Measurements from ENCODE around the gene DNAJC11. TPM values are rescaled to one million over a fixed set of nuclear protein-coding genes. Genes with fewer than 3 reads are reported as not detected.

DNAJC11 gene
- total RNA-seq, 1 experiment from 2014 or later: 75.6 TPM

DNA sequence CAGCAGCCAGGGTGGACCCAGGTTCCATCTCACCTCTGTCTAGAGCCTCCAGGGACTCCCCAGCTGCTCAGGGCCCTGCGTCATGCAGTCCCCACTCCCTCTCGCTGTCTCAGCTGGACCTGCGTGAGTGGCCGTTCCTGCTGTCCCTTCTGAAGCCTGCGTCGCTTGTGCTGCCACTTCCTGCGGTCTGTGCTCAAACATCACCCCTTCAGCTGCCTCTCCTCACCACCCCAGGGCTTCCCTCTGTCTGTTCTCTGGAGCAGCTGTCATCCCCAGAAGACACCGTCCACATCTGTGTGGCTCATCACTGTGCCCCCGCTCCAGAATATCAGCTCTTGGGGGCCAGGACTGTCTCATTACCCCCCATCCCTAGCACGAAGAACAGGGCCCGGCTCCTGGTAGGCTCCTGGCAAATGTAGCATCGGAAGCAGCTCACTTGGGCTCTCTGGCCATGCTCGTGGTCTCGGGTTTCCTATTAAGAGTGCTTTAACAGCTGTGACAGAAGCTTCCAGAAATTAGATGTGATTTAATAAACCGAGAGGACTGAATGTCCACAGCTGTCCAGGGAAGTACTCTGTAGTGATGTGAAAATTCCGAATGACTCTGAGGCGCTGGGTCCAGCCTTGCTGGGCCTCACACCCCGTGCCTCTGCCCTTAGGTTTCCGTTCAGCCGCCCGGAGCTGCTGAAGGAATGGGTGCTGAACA lies 73.6 kb downstream of the DNAJC11 start:
- ChIA-PET POLR2A (no interaction called here), CTCF (no interaction called here)

More for the DNA sequence above, 73.6 kb downstream of the DNAJC11 start:
- no peaks in the 10 kb centered on the region for H3K9me3 ChIP-seq (ENCODE audit: control insufficient read depth in 1 of 2, insufficient read depth in 1 of 2, low read depth in 1 of 2, low read length in 2 of 2)
- no peak overlapping the region for H3K27ac ChIP-seq (ENCODE audit: low read depth, low read length)
- intact Hi-C loops (cut with micrococcal nuclease): no loop called here
- H3K36me3 ChIP-seq (ENCODE audit: control insufficient read depth in 1 of 2, insufficient read depth in 2 of 2, low read length in 2 of 2): peaks cover 12 to 15% of the 10 kb centered on the region in 2 experiments; a peak in 3 of 4 replicates
- H3K9ac ChIP-seq (ENCODE audit: low read length): no peak overlapping the region
- H3K4me2 ChIP-seq (ENCODE audit: low read length): no peak overlapping the region
- peaks cover 0 to 18% of the 10 kb centered on the region in 2 experiments; a peak in 2 of 4 replicates for H3K4me1 ChIP-seq (ENCODE audit: control insufficient read depth in 1 of 2, insufficient read depth in 2 of 2, low read length in 2 of 2)
- DNase-seq (ENCODE audit: low read depth, low spot score) (no peak), ATAC-seq (no peak)
- no peak for TF ChIP-seq CBX3 (IDR thresholded peaks at IDR 0.05; ENCODE audit: low read depth)
- no peak for TF ChIP-seq TCF7L2 (IDR thresholded peaks at IDR 0.05; ENCODE audit: borderline replicate concordance, extremely low read depth, insufficient read depth, insufficient read length)
- no peak for TF ChIP-seq EGR1 (IDR thresholded peaks at IDR 0.05; ENCODE audit: low read depth)
- TF ChIP-seq EZH2 (IDR thresholded peaks at IDR 0.05): no peak
- TF ChIP-seq CEBPB (IDR thresholded peaks at IDR 0.05; ENCODE audit: low read depth): no peak
- TF ChIP-seq YY1 (IDR thresholded peaks at IDR 0.05; ENCODE audit: extremely low read depth, insufficient replicate concordance, low read depth, low read length): no peak
- TF ChIP-seq, protein P1, sequence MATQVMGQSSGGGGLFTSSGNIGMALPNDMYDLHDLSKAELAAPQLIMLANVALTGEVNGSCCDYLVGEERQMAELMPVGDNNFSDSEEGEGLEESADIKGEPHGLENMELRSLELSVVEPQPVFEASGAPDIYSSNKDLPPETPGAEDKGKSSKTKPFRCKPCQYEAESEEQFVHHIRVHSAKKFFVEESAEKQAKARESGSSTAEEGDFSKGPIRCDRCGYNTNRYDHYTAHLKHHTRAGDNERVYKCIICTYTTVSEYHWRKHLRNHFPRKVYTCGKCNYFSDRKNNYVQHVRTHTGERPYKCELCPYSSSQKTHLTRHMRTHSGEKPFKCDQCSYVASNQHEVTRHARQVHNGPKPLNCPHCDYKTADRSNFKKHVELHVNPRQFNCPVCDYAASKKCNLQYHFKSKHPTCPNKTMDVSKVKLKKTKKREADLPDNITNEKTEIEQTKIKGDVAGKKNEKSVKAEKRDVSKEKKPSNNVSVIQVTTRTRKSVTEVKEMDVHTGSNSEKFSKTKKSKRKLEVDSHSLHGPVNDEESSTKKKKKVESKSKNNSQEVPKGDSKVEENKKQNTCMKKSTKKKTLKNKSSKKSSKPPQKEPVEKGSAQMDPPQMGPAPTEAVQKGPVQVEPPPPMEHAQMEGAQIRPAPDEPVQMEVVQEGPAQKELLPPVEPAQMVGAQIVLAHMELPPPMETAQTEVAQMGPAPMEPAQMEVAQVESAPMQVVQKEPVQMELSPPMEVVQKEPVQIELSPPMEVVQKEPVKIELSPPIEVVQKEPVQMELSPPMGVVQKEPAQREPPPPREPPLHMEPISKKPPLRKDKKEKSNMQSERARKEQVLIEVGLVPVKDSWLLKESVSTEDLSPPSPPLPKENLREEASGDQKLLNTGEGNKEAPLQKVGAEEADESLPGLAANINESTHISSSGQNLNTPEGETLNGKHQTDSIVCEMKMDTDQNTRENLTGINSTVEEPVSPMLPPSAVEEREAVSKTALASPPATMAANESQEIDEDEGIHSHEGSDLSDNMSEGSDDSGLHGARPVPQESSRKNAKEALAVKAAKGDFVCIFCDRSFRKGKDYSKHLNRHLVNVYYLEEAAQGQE (IDR thresholded peaks at IDR 0.05; ENCODE audit: low read depth): no peak
- no peak for TF ChIP-seq EZH2phosphoT487 (IDR thresholded peaks at IDR 0.05; ENCODE audit: borderline replicate concordance)
- no peak for TF ChIP-seq ELF1 (IDR thresholded peaks at IDR 0.05; ENCODE audit: borderline replicate concordance, low read depth)
- no peak for TF ChIP-seq ZFX (IDR thresholded peaks at IDR 0.05)
- TF ChIP-seq RAD21 (IDR thresholded peaks at IDR 0.05; ENCODE audit: low read depth): no peak
- TF ChIP-seq, protein P2, sequence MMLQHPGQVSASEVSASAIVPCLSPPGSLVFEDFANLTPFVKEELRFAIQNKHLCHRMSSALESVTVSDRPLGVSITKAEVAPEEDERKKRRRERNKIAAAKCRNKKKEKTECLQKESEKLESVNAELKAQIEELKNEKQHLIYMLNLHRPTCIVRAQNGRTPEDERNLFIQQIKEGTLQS (IDR thresholded peaks at IDR 0.05): no peak
- RAD21 ChIA-PET (ENCODE audit: low non-redundant PET in 1 of 2, low total read pairs in 2 of 2, uncharacterized antibody in 2 of 2, unreplicated experiment in 2 of 2): no interaction called here
- H3K79me2 ChIP-seq (ENCODE audit: insufficient read depth, low read length): peaks cover 38% of the 10 kb centered on the region
- no TSS peak for BruUV-seq (replicated peaks)
- H4K20me1 ChIP-seq (ENCODE audit: insufficient read depth): no peaks in the 10 kb centered on the region
- H3K27me3 ChIP-seq (ENCODE audit: insufficient read depth, low read length): no peaks in the 10 kb centered on the region
- H2AFZ ChIP-seq (ENCODE audit: low read depth, low read length, poor library complexity, severe bottlenecking): no peak overlapping the region
- no peak overlapping the region for H3K4me3 ChIP-seq (replicated peaks in 1 of 2; ENCODE audit: low read depth in 1 of 2, low read length in 2 of 2)
- H3K9me2 ChIP-seq (ENCODE audit: insufficient read depth): no peaks in the 10 kb centered on the region

All from HCT116 (cell line).